Fibroblast of pulmonary artery (primary cell): ENCODE measurements around the gene DOK6.

Experiments
- DNase-seq: peaks from one replicate; pipeline ENCODE4 v3.0.0-alpha.2; 2010; ENCODE audit warnings: low read depth
- H3K4me3 ChIP-seq: replicated peaks from 2 replicates; pipeline ENCODE4 v1.5.1; 2011; ENCODE audit warnings: low read depth, mild to moderate bottlenecking, control low read depth, low read length, moderate library complexity
- CTCF ChIP-seq: IDR thresholded peaks from 2 replicates; pipeline ENCODE4 v1.5.1; 2011; ENCODE audit warnings: mild to moderate bottlenecking, control low read depth, low read length, inconsistent platforms; ENCODE audit errors: missing control alignments

DOK6 gene

GRCh38 chr18:69626171-69626570, 225.5 kb downstream of the DOK6 start:
- H3K4me3 ChIP-seq = no peak overlapping the region
- DNase-seq = no peak
- no peak for TF ChIP-seq CTCF

GRCh38 chr18:69626643-69627242, 226.1 kb downstream of the DOK6 start:
- no peak overlapping the region for H3K4me3 ChIP-seq
- DNase-seq = no peak
- TF ChIP-seq CTCF = no peak

- no peak overlapping the region for H3K4me3 ChIP-seq
- no peak for TF ChIP-seq CTCF
- DNase-seq = no peak
Measured at GRCh38 chr18:69628774-69629359, 228.2 kb downstream of the DOK6 start.

GRCh38 chr18:69631281-69631680, 230.6 kb downstream of the DOK6 start:
- TF ChIP-seq CTCF = no peak
- no peak for DNase-seq
- no peak overlapping the region for H3K4me3 ChIP-seq

GRCh38 chr18:69635482-69635881, 234.8 kb downstream of the DOK6 start:
- H3K4me3 ChIP-seq = no peak overlapping the region
- DNase-seq = no peak
- no peak for TF ChIP-seq CTCF

- H3K4me3 ChIP-seq = no peak overlapping the region
- no peak for DNase-seq
- peak; percentile 23 for TF ChIP-seq CTCF
Measured at GRCh38 chr18:69636529-69637301, 236.0 kb downstream of the DOK6 start.

- no peak for TF ChIP-seq CTCF
- no peak for DNase-seq
- H3K4me3 ChIP-seq = no peak overlapping the region
Measured at GRCh38 chr18:69638056-69638455, 237.4 kb downstream of the DOK6 start.
